Activated naive CD8-positive, alpha-beta T cell treated with anti-CD3 and anti-CD28 coated beads for 36 hours (primary cell): ENCODE measurements around the gene RASAL1. TPM values are rescaled to one million over a fixed set of nuclear protein-coding genes. Genes with fewer than 3 reads are reported as not detected.

Source experiments
- DNase-seq: peaks from one replicate; pipeline ENCODE4 v3.0.0; 2021
- H3K27ac Mint-ChIP-seq: one replicate; pipeline ENCODE4 v1.8.0; 2022; ENCODE audit warnings: mild to moderate bottlenecking, moderate library complexity, mixed read lengths
- H3K27me3 Mint-ChIP-seq: one replicate; pipeline ENCODE4 v1.8.0; 2022; ENCODE audit warnings: mild to moderate bottlenecking, mixed read lengths
- H3K36me3 Mint-ChIP-seq: one replicate; pipeline ENCODE4 v1.8.0; 2021; ENCODE audit warnings: mild to moderate bottlenecking, mixed read lengths
- H3K4me1 Mint-ChIP-seq: one replicate; pipeline ENCODE4 v1.8.0; 2021; ENCODE audit warnings: mixed read lengths
- H3K4me3 Mint-ChIP-seq: one replicate; pipeline ENCODE4 v1.8.0; 2022; ENCODE audit warnings: mild to moderate bottlenecking, moderate library complexity, mixed read lengths
- H3K9me3 Mint-ChIP-seq: one replicate; pipeline ENCODE4 v1.8.0; 2022; ENCODE audit warnings: mixed read lengths
- total RNA-seq, 2 experiments: library from RNA; stranded (reverse); gene quantifications; one replicate each; pipeline ENCODE4 v1.2.3, GENCODE V29; 2021

RASAL1 gene
- total RNA-seq, 2 experiments from 2014 or later = 1.3 to 1.9 TPM

DNA sequence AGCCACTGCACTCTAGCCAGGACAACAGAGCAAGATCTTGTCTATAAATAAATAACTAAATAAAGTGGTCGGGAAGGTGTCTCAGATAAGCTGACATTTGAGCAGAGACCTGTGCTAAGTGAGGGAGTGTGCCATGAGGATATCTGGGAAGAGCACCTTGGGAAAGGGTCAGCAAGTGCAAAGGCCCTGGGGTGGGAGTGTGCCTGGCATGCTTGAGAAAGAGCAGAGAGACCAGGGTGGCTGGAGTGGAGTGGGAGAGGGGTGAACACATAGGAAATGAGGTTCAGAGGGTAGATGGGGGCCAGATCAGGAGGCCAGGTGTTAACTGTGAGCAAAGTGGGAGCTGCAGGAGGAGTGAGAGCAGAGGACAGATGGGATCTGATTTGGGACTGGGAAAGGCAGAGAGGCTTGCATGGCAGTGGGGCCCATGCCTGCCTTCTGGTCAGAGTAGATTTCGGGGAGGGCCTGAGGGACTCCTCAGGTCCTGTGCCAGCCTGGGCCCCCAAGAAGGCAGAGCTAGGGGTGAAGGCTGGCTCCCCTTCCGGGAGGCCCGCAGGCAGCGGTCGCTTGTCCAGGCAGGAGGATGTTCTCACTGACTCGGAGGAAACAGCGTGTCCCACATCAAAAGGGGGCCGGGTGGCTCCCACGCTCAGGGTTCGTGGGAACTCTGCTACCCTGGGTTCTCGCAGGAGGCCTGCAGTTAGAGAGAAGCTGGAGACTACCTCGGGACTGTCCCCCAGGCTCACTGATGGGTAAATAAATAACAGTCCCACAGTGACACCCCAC, 46.4 kb downstream of the RASAL1 start:
- peak overlapping the region; percentile 52 for H3K4me3 Mint-ChIP-seq
- no peaks in the 10 kb centered on the region for H3K27me3 Mint-ChIP-seq
- H3K36me3 Mint-ChIP-seq = no peaks in the 10 kb centered on the region
- peaks cover 53% of the 10 kb centered on the region for H3K4me1 Mint-ChIP-seq
- peak; percentile 57 for DNase-seq
- no peaks in the 10 kb centered on the region for H3K9me3 Mint-ChIP-seq
- H3K27ac Mint-ChIP-seq = peak overlapping the region; percentile 27

DNA sequence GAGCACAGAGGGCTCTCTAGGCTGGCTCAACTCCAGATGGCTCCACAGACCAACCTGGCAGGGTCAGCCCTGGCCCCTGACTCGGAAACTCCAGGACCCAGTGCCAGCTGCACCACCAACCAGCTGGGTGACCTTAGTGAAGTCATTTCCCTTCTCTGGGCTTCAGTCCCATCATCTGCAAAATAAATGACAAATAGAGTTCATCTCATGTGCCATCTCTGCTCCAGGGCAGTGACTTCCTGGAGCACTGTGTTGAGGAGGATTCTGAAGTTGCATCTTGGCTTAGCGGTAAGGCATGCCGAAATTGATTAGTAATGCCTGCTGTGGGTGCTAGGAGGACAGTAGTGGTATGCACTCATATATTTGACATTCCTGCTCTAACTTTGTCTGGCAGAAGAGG, 47.5 kb downstream of the RASAL1 start:
- Mint-ChIP-seq H3K36me3 (no peaks in the 10 kb centered on the region), H3K4me3 (no peak overlapping the region), H3K4me1 (peaks cover 55% of the 10 kb centered on the region), H3K9me3 (no peaks in the 10 kb centered on the region), H3K27me3 (no peaks in the 10 kb centered on the region), H3K27ac (no peak overlapping the region)
- no peak for DNase-seq

DNA sequence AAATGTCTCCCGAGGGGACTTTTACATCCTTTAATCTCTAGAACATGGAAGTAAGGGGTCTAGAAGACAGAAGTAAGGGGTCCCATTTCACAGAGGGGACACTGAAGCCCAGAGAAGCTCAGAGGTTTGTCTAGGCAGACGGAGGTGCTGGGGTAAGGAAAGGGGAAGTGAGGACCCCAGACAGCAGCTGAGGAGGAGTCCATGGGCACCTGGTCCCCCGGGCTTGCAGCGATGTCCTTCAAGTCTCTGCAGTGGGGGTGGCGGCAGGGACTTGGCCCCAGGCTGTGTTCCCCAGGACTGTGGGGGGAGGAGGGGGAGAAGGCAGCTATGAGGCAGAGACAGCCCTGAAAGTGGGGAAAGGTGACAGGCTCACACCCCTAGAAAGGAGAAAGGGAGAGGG, 48.4 kb downstream of the RASAL1 start:
- Mint-ChIP-seq H3K36me3 (no peaks in the 10 kb centered on the region), H3K9me3 (no peaks in the 10 kb centered on the region), H3K27ac (peak overlapping the region; percentile 77), H3K4me1 (peaks cover 54% of the 10 kb centered on the region), H3K27me3 (no peaks in the 10 kb centered on the region), H3K4me3 (peak overlapping the region; percentile 45)
- no peak for DNase-seq

DNA sequence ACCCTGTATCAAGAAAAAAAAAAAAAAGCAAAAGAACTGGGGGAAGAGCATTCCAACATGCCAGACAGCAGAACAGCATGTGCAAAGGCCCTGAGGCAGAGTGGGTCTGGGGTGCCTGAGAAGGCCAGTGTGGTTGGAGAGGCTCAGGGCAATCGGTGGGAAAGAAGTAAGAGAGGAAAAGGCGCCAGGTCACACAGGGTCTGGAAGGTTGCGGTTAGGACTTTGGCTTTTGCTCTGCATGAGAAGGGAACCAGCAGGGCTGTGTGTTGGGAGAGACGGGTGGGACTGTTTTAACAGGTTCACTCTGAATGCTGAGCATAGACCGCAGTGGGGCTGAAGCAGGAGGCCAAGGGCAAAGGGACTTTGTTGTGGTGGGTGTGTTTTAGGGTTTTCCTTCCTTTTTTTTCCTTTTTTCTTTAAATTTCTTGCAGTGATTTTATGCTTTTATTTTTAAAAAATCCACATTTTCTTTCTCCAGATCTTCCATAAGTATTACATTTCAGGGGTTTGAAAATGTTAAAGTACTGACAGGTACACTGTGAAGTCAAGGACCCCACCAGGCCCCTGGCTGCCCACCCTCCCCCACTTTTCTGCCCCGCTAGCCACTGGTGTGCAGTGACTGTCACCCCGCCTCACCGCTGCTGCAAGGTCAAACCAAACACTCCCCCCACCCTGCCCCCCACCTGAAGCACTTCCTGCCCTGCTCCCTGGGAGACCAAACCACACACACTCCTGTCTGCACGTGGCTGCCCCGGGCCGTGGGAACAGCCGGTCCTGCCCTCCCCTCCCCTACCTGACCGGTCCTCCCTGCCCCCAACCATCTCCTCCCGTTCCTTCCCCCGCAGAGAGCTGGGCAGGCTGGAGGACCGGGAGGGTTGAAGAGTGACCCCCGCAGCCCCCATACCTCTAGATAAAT, 49.1 kb downstream of the RASAL1 start:
- no peaks in the 10 kb centered on the region for H3K27me3 Mint-ChIP-seq
- H3K4me1 Mint-ChIP-seq = peaks cover 48% of the 10 kb centered on the region
- DNase-seq = no peak
- no peaks in the 10 kb centered on the region for H3K36me3 Mint-ChIP-seq
- H3K9me3 Mint-ChIP-seq = no peaks in the 10 kb centered on the region
- H3K4me3 Mint-ChIP-seq = peak overlapping the region; percentile 45
- peak overlapping the region; percentile 77 for H3K27ac Mint-ChIP-seq

DNA sequence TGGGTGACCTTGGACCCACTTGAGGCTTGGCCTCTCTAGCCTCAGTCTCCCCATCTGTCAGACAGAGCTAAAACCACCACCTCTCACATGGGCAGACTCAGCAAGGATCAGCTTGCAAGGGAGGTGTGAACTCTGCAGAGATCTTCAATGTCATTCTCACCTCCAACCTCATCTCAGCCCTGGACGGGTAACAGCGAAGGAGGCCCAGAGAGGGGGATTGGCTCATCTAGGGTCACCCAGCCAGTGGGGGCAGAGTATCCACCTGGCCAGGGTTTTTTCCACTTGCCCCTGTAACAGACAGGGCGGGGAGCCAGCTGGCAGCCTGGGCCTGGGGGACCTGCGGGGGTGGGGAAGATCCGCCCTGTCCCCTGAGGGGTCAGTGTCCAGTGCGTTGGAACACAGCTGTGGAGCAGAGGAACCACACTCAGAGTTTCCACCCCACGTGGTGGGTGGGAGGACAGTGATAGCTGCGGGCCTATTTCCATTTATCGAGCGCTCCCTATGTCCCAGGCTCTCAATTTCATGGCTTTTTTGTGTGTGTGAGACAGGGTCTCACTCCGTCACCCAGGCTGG, 51.6 kb downstream of the RASAL1 start:
- Mint-ChIP-seq H3K36me3 (no peaks in the 10 kb centered on the region), H3K9me3 (no peaks in the 10 kb centered on the region), H3K4me1 (peaks cover 27% of the 10 kb centered on the region), H3K4me3 (no peak overlapping the region), H3K27me3 (no peaks in the 10 kb centered on the region), H3K27ac (no peak overlapping the region)
- DNase-seq = no peak

DNA sequence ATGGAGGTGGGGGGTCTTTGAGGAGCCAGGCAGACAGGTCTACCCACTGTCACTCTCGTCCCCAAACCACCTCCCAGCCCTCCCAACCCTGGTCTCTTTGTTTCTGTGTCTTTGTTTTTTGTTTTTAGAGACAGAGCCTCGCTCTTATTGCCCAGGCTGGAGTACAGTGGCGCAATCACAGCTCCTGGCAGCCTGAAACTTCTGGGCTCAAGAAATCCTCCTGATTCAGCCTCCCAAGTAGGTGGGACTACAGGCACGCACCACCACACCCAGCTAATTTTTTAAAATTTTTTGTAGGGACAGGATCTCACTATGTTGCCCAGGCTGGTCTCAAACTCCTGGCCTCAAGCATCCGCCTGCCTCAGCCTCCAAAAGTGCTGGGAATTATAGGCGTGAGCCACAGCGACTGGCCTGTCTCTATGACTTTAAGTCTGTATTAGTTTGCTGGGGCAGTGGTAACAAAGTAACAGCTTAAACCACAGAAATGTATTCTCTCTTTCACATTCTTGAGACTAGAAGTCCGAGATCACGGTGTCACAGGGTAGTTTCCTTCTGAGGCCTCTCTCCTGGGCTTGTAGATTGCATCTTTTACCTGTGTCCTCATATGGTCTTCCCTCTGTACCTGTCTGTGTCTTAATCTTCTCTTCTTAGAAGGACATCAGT, 52.9 kb downstream of the RASAL1 start:
- Mint-ChIP-seq H3K4me3 (no peak overlapping the region), H3K9me3 (no peaks in the 10 kb centered on the region), H3K27ac (no peak overlapping the region), H3K4me1 (peaks cover 17% of the 10 kb centered on the region), H3K27me3 (no peaks in the 10 kb centered on the region), H3K36me3 (no peaks in the 10 kb centered on the region)
- no peak for DNase-seq

DNA sequence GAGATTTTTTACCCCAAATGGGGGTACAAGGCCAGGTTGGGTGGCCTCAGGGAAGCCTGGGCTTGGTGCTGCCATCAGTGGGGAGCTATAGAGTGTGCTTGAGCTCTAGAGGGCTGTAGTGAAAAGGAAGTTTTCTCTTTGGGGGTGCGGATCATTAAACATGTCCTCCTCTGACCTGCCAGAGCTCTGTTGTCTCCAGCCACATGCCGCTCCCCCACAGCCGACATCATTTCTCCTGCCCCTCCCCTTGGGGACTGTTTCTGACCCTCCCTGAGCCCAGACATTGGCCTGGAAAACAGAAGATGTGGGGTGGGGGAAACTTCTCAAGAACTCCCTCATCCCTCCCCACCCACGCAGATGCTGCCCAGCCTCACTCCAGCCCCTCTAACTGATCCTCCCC, 53.7 kb downstream of the RASAL1 start:
- Mint-ChIP-seq H3K27ac (no peak overlapping the region), H3K36me3 (no peaks in the 10 kb centered on the region), H3K27me3 (no peaks in the 10 kb centered on the region), H3K4me3 (no peak overlapping the region), H3K9me3 (no peaks in the 10 kb centered on the region), H3K4me1 (peaks cover 11% of the 10 kb centered on the region)
- no peak for DNase-seq

DNA sequence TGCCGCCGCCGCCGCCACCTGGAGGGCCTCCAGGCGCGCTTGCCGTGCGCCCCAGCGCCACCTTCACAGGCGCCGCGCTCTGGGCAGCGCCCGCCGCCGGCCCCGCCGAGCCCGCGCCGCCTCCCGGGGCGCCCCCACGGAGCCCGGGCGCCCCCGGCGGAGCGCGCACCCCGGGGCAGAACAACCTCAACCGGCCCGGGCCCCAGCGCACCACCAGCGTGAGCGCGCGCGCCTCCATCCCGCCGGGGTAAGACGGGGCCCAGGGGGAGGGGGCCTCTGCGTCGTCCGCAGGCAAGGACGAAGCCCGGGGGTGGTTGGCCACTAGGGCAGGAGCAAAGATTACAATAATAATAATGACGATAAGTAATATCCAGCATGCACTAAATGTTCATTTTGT, 57.7 kb downstream of the RASAL1 start:
- Mint-ChIP-seq H3K4me1 (peaks cover 14% of the 10 kb centered on the region), H3K4me3 (no peak overlapping the region), H3K27me3 (no peaks in the 10 kb centered on the region), H3K36me3 (no peaks in the 10 kb centered on the region), H3K27ac (no peak overlapping the region), H3K9me3 (no peaks in the 10 kb centered on the region)
- DNase-seq = no peak

DNA sequence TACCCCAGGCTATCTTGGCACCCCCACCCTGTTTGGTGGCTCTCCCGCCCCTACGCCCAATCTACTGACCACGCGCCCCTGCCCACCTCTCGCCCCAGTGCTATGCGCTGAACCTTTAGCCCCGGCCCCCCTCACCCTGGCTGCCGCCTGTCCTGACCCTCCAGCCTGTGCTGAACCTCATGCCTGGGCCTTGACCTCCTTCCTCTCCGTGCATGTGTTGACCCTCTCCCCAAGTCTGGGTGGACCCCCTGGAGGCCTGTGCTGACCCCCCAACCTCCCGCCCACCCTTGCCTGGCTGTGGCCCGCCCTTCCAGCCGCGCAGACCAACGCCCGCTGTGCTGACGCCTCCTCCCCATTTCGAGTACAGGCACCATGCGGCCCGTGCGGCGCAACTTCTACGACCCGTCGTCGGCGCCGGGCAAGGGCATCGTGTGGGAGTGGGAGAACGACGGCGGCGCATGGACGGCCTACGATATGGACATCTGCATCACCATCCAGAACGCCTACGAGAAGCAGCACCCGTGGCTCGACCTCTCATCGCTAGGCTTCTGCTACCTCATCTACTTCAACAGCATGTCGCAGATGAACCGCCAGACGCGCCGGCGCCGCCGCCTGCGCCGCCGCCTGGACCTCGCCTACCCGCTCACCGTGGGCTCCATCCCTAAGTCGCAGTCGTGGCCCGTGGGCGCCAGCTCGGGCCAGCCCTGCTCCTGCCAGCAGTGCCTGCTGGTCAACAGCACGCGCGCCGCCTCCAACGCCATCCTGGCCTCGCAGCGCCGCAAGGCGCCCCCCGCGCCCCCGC, 58.3 kb downstream of the RASAL1 start:
- DNase-seq = no peak
- Mint-ChIP-seq H3K36me3 (no peaks in the 10 kb centered on the region), H3K9me3 (no peaks in the 10 kb centered on the region), H3K4me1 (peaks cover 14% of the 10 kb centered on the region), H3K27ac (no peak overlapping the region), H3K4me3 (no peak overlapping the region), H3K27me3 (no peaks in the 10 kb centered on the region)

DNA sequence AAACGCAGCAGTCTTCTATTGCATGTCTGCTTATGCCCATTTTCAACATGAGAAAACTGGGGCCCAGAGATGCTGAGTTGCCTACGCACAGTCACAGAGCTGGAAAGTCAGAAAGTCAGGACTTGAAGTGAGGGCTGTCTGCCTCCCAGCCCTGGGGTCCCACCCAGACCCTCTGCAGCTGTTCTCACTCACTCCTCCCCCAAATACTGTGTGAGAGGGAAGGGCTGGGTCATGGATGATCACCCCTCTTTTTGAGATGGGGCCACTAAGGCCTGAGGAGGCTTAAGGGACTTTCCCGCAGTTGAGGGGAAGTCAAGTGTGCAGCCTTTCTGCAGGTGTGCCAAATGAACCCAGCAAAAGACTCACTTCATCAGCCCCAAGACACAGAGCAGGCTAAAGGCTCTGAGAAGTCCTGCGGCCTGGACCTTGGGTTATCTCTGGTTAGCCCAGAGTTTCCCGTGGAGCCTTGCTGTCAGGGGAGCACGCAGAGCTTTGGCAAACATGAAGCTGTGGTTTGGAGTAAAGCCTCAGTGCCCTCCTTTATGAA, 60.4 kb downstream of the RASAL1 start:
- Mint-ChIP-seq H3K4me3 (no peak overlapping the region), H3K27ac (no peak overlapping the region), H3K4me1 (peaks cover 22% of the 10 kb centered on the region), H3K9me3 (no peaks in the 10 kb centered on the region), H3K27me3 (no peaks in the 10 kb centered on the region), H3K36me3 (no peaks in the 10 kb centered on the region)
- DNase-seq = no peak

DNA sequence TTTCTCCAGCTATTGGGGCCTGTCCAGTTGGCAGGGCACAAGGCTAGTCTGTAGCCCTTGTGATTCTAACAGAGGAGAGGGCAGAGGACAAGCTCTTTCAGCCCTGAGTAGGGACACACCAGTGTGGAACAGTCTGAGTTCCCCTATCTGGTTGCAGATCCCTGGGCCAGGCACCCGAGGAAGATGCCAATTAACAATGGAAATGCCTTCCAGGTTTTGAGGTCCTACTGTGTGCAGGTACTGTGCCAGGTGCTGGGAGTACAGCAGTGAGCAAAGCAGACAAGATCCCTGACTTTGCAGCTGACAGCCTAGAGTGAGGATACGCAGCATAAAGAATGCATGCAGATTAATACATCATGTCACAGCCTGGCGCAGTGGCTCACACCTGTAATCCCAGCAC, 62.0 kb downstream of the RASAL1 start:
- Mint-ChIP-seq H3K27ac (no peak overlapping the region), H3K36me3 (no peaks in the 10 kb centered on the region), H3K4me1 (peaks cover 28% of the 10 kb centered on the region), H3K27me3 (no peaks in the 10 kb centered on the region), H3K9me3 (no peaks in the 10 kb centered on the region), H3K4me3 (no peak overlapping the region)
- DNase-seq = no peak

DNA sequence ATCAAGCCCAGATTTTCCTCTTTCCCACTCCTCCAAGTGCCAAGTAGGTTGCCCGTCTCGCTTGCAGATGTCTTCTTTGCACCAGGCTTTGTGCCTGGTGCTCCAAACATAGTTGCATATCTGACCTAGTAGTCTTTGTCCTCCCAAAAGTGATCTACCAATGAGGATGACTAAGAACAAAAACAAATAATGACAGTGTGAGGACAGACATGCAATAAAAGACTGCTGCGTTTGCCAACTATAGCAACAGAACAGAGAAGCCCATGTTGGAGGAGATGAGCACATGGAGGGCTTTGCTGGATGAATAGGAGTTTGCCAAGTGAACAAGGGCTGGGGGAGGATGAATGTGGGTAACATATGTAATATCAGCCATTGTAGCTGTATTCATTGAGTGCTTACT, 63.4 kb downstream of the RASAL1 start:
- no peaks in the 10 kb centered on the region for H3K9me3 Mint-ChIP-seq
- peaks cover 28% of the 10 kb centered on the region for H3K4me1 Mint-ChIP-seq
- no peaks in the 10 kb centered on the region for H3K36me3 Mint-ChIP-seq
- no peaks in the 10 kb centered on the region for H3K27me3 Mint-ChIP-seq
- no peak for DNase-seq
- no peak overlapping the region for H3K4me3 Mint-ChIP-seq
- H3K27ac Mint-ChIP-seq = no peak overlapping the region

DNA sequence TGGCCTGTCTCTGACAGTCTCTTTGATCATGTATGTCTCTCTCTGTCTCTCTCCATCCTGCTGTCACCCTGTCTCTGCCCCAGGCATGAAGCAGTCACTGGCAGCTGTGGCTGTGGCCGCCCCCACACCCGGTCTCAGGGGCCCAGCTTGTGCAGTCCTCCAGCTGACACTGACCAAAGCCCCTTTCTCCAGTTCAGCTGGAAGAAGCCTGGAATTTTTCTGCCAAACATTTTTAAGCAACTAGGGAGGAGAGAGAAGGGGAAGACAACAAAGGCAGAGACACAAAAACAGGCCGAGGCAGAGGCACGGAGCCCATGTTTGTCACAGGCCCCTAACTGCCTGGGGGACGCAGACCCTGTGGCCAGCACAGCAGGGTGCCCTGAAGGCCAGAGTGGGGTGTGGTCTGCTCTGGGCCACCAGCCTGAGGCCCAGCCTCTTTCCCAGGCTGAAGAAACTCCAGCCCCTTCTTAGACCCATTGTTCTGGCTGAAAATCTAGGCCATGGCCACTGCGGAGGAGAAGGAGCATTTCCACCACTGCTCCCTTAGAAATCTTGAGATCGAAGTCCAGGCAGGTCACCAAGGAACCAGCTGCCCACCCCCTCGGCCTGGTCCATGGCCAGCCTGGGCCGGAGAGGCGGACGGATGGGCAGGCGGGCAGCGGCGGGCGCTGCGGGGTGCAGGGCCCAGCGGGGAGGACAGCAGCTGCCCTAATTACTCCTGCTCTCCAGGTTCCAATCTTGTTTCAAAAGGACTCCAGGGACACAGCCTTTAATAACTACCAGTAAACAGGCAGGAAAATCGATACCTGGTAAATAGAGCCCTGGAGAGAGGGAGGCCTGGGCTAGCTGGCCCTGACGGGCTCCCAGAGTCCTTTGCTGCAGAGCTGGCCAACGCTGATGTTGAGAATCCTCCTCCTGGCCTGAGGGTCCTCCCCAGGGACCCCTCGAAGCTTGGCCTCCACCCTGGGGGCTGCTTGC, 64.1 kb downstream of the RASAL1 start:
- H3K36me3 Mint-ChIP-seq = no peaks in the 10 kb centered on the region
- H3K9me3 Mint-ChIP-seq = no peaks in the 10 kb centered on the region
- peaks cover 29% of the 10 kb centered on the region for H3K4me1 Mint-ChIP-seq
- peak overlapping the region; percentile 34 for H3K27ac Mint-ChIP-seq
- H3K4me3 Mint-ChIP-seq = no peak overlapping the region
- no peaks in the 10 kb centered on the region for H3K27me3 Mint-ChIP-seq
- DNase-seq = no peak
